Stimulated activated naive CD8-positive, alpha-beta T cell treated with anti-CD3 and anti-CD28 coated beads, Interleukin-15, Interleukin-2, amounts not matched to agents 100 U/mL and 50 U/mL, for 24 hours (primary cell): ENCODE results near the gene TNNI2.

Experiments
- ATAC-seq: fragments of 150-1000 bp; cut with Tn5 transposase; one replicate; pipeline ENCODE4 v1.10.0; 2021
- DNase-seq: peaks from one replicate; pipeline ENCODE4 v3.0.0; 2021

The TNNI2 gene

DNA sequence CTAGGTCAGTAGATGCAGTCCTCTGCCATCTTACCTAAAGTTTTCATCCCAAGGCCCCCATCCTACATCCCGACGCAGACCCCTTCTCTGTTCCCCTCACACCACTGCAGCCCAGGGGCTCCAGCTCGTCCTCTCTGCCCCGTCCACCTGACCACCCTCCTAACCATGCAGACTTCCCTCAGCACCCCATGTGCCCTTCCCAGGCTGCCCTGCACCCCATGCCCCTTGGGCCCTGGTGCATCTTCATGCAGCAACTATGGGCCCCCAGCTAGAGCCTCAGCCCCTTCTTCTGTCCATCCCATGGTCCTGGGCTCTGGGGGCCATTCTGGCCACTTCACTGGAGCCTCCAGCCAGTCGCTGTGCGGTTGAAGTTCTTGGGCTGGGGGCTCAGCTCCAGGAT lies 50.0 kb downstream of the TNNI2 start:
- DNase-seq (no peak), ATAC-seq (no peak)

DNA sequence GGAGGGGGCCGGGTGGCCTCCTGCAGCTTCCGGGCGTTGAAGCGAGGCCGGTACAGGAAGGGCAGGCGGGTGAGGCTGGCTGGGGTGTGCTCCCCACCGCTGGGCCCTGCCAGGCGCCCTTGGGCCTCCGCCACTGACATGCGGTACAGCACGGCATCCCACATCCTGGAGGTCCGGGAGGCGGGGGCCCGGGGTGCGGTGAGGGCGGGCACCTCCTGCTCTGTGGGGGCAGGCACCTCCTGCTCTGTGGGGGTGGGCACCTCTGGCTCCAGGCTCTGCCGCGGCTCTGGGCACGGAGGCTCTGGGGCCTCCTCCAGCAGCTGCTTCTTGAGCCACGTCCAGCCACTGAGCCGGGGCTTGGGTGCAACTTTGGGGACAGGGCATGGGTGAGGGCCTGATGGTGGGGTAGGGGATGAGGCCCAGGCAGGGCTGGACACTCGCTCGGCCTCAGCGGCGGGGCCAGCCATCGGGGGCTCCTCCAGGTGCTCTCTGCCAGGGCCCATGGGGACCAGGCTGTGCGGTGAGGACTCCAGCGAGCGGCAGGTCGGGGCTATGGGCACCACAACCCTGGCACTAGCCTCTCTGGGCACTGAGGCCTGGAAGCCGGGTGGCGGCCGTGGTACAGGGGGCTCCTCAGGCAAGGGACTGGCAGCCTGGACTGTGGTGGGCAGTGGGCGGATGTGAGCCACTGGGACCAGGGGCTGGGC lies 50.6 kb downstream of the TNNI2 start:
- ATAC-seq (peak; percentile 71), DNase-seq (peak; percentile 82)

DNA sequence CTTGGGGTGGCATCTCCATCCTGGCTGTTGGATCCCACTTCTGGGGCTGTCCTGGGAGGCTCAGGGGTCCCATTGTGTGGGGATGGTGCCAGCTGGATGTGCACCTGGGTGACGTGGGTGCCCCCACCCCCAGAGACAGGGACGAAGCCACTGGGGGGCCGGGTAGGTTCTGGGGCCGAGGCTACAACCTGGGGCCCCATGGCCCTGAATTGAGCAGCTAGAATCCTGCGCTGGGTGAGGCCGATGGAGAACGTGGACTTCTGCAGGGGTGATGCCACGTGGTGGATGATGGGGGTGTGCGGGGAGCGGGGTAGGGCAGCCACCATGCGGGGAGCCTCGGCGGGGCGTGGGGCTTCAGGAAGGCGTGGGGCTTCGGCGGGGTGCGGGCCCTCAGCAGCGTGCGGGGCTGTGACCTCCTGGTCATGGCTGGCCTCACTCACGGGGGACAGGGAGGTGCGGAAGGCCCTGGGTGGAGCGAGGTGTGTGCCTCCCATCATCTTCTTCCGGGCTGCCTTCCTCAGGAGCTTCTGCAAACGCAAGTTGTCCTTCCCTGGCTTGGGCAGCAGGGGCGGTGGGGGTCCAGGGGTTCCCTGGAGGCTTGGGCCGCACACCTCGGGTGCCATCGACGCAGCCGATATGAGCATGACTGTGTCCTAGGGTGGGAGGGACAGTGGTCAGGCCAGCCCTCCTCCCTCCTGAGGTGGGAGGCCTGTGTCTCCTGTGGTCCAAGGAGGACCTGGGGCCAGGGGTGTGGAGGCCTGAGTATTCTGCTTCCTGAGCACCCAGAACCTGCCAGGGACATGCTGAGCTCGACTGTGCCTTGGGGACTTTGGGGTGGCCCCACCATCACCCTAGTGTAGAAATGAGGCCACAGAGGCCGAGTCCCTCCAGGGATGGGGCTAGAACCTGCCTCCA lies 51.4 kb downstream of the TNNI2 start:
- DNase-seq (peak; percentile 49), ATAC-seq (peak; percentile 6)
